ENCODE measurements around the gene SRC.

- no peak for TF ChIP-seq POLR2A (IDR thresholded peaks at IDR 0.05)
- TF ChIP-seq, protein P1, sequence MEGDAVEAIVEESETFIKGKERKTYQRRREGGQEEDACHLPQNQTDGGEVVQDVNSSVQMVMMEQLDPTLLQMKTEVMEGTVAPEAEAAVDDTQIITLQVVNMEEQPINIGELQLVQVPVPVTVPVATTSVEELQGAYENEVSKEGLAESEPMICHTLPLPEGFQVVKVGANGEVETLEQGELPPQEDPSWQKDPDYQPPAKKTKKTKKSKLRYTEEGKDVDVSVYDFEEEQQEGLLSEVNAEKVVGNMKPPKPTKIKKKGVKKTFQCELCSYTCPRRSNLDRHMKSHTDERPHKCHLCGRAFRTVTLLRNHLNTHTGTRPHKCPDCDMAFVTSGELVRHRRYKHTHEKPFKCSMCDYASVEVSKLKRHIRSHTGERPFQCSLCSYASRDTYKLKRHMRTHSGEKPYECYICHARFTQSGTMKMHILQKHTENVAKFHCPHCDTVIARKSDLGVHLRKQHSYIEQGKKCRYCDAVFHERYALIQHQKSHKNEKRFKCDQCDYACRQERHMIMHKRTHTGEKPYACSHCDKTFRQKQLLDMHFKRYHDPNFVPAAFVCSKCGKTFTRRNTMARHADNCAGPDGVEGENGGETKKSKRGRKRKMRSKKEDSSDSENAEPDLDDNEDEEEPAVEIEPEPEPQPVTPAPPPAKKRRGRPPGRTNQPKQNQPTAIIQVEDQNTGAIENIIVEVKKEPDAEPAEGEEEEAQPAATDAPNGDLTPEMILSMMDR (IDR thresholded peaks at IDR 0.05), result no peak
These were observed 104.4 kb downstream of the SRC start for GRCh38 chr20:37450344-37450743.

Measured in body of pancreas (tissue), 4 donors.